ENCODE data around the gene GNG2. TPM values are rescaled to one million over a fixed set of nuclear protein-coding genes. Genes with fewer than 3 reads are reported as not detected.

GNG2 gene
- total RNA-seq, 2 donors from 2014 or later = 233 to 250 TPM

DNA sequence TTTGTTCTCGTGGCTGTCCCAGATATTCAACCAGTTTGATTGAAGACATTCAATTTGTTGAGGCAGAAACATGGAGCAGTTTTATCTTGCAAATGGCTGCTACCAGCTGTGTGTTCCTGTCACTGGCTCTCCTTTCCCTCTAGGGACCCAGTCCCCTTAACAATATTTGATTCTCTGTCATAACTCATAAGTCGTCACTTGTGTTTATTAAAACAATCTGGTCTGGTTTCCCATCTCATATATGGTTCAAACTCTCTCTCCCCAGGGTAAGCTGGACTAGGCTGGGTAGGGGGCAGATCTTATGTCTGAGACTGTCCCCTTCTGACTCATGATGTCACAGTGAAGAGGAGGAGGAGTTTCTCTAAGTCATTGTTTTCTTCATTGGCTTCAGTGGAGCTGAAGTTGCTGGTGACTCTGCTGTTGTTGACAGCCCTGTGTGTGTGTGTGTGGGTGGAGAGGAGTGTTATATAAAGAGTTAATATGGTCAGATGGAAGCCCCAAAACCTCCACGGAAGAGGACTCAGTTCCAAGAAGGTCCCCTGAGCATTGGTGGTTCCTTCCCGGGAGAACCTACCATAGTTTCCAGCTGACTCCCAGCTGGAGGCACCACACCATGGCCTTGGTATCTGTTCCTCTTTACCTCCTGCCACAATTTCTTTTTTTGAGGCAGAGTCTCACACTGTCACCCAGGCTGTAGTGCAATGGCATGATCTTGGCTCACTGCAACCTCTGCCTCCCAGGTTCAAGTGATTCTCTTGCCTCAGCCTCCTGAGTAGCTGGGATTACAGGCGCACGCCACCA, 16.1 kb upstream of the GNG2 start:
- Mint-ChIP-seq H3K4me1 (ENCODE audit: low read depth) (peaks cover 64% of the 10 kb centered on the region), H3K9me3 (peaks cover 11 to 18% of the 10 kb centered on the region in 2 donors), H3K27me3 (ENCODE audit: low read depth) (no peaks in the 10 kb centered on the region), H3K27ac (peak overlapping the region; percentile 72), H3K36me3 (ENCODE audit: insufficient read depth in 2 of 2) (peaks cover 14 to 20% of the 10 kb centered on the region in 2 donors), H3K4me3 (peak overlapping the region; percentile 3 to 50)
- ATAC-seq (replicated peaks in 1 of 2) (peak in 1 of 2 donors; percentile 6), DNase-seq (peak in 1 of 2 donors; percentile 23)

DNA sequence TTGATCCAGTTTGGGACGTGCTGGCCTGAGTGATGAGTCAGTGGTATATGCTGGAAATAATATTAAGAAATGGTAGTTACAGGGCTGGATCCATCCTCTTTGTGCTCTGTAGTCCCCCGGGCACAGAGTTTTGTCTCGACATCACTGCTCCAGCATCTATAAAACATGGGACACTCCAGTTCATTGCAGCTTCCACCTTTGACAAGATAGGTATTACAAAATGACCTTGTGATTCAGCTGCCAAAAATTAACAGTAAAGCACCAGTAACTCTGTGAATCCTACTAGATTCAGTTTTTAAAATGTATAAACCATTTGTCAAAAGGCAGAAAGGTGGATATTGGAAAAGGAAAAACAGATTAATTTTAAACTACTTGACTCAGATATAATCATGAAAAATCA, 14.6 kb upstream of the GNG2 start:
- Mint-ChIP-seq H3K4me3 (peak overlapping the region; percentile 71 to 90), H3K27me3 (ENCODE audit: low read depth) (no peaks in the 10 kb centered on the region), H3K27ac (no peak overlapping the region), H3K9me3 (peaks cover 14 to 23% of the 10 kb centered on the region in 2 donors), H3K4me1 (ENCODE audit: low read depth) (peaks cover 76% of the 10 kb centered on the region), H3K36me3 (ENCODE audit: insufficient read depth in 2 of 2) (peaks cover 19 to 31% of the 10 kb centered on the region in 2 donors)
- ATAC-seq (replicated peaks in 1 of 2) (no peak), DNase-seq (no peak)

DNA sequence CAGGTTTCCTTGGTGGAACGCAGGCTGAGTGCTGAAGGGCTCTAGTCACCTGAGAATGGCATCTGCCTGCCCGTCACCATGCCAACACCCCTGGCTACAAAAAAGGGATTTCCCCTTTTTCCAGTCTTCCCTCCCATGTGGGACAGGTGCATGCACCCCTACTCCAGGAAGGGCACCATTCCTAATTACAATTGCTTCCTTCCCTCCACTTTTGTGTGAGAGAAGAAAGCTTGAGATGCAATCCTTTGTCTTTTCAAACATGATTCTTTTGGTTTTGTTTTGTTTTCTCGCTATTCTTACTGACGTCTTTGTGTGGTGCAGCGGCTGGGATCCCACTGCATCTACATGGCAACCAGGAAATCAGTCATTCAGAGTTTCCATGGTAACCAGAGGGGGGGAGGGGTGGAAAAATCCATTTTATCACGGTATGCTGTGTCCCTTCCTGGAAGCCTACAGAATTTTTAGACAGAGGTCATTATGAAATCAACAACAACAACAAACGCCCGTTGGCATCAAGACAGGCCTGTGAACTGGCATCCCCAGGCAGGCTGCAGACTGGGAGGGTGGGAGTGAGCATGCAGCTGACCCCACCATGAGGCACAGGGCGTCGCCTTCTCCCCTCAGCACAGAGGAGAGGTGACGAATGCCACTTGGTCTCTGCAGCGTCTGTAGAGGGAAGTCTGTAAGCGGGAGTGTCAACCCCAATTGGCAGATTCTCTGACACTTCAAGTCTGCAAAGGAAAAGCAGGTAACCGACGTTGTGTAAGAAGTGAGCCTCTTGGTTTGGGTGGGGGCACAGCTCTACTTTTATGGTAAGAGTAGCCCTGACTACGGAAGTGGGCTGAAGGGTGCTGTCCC, 13.6 kb upstream of the GNG2 start:
- H3K27me3 Mint-ChIP-seq (ENCODE audit: low read depth) = no peaks in the 10 kb centered on the region
- peak overlapping the region; percentile 89 for H3K27ac Mint-ChIP-seq
- H3K36me3 Mint-ChIP-seq (ENCODE audit: insufficient read depth in 2 of 2) = peaks cover 19 to 31% of the 10 kb centered on the region in 2 donors
- peak overlapping the region; percentile 71 to 90 for H3K4me3 Mint-ChIP-seq
- ATAC-seq (replicated peaks in 1 of 2) (peak; percentile 78 to 81), DNase-seq (peak; percentile 88 to 90)
- peaks cover 14 to 25% of the 10 kb centered on the region in 2 donors for H3K9me3 Mint-ChIP-seq
- H3K4me1 Mint-ChIP-seq (ENCODE audit: low read depth) = peaks cover 87% of the 10 kb centered on the region

DNA sequence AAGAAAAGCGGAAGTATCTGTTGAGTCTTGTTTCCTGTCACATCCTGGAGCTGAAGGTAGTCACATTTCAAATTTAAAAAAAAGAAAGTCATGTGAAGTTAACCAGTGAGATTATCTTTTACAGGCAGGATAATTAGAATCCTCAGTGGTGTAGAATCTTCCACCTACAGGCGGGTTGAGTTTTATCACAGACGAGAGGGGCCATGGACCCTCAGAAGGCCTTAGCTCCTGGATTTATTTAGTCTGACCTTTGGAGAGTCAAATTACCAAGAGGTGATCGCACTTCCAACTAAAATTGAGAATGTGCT, 13.0 kb upstream of the GNG2 start:
- ATAC-seq (replicated peaks in 1 of 2) = no peak
- DNase-seq = no peak
- Mint-ChIP-seq H3K4me1 (ENCODE audit: low read depth) (peaks cover 93% of the 10 kb centered on the region), H3K9me3 (peaks cover 14 to 25% of the 10 kb centered on the region in 2 donors), H3K27me3 (ENCODE audit: low read depth) (no peaks in the 10 kb centered on the region), H3K36me3 (ENCODE audit: insufficient read depth in 2 of 2) (peaks cover 19 to 31% of the 10 kb centered on the region in 2 donors), H3K27ac (peak overlapping the region; percentile 89), H3K4me3 (peak overlapping the region; percentile 71 to 90)

DNA sequence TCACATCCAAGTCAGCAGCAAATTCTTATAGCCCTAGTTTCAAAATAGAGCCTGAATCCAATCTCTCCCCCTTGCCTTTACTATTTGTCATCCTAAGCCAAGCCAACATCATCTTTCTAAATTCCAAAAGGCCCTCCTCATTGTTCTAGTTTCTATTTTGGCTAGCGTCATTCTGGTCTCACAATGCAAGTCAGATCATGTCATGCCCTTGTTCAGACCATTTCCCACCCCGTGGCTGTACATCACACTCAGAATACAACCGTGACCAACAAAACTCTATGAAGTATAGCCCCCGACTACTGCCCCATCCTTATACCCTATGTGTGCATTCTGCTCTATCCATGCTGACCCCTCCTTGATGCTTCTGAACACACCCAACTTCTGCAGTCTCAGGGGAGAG, 12.3 kb upstream of the GNG2 start:
- ATAC-seq (replicated peaks in 1 of 2) (no peak), DNase-seq (no peak)
- Mint-ChIP-seq H3K27me3 (ENCODE audit: low read depth) (no peaks in the 10 kb centered on the region), H3K36me3 (ENCODE audit: insufficient read depth in 2 of 2) (peaks cover 19 to 31% of the 10 kb centered on the region in 2 donors), H3K4me3 (peak overlapping the region; percentile 70 to 71), H3K4me1 (ENCODE audit: low read depth) (peaks cover 98% of the 10 kb centered on the region), H3K9me3 (peaks cover 14 to 25% of the 10 kb centered on the region in 2 donors), H3K27ac (peak overlapping the region; percentile 89)

DNA sequence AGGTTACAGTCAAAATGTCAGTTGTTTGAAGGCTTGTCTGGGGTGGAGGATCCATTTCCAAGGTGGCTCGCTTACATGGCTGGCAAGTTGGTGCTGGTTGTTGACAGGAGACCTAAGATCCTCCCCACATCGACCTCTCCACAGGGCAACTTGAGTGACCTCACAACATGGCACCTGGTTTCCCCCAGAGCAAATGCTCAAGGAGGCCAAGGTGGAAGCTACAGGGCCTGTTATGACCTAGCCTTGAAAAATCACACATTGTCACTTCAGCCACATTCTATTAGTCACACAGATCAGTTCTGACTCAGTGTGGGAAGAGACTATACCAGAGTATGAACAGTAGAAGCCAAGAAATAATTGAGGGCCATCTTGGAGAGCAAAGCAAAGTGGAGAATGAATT, 11.3 kb upstream of the GNG2 start:
- DNase-seq (peak; percentile 70 to 79), ATAC-seq (replicated peaks in 1 of 2) (peak; percentile 66 to 68)
- Mint-ChIP-seq H3K36me3 (ENCODE audit: insufficient read depth in 2 of 2) (peaks cover 19 to 31% of the 10 kb centered on the region in 2 donors), H3K27me3 (ENCODE audit: low read depth) (no peaks in the 10 kb centered on the region), H3K4me3 (peak overlapping the region; percentile 1 to 55), H3K27ac (peak overlapping the region; percentile 89), H3K9me3 (peaks cover 14 to 23% of the 10 kb centered on the region in 2 donors), H3K4me1 (ENCODE audit: low read depth) (peaks cover 95% of the 10 kb centered on the region)

DNA sequence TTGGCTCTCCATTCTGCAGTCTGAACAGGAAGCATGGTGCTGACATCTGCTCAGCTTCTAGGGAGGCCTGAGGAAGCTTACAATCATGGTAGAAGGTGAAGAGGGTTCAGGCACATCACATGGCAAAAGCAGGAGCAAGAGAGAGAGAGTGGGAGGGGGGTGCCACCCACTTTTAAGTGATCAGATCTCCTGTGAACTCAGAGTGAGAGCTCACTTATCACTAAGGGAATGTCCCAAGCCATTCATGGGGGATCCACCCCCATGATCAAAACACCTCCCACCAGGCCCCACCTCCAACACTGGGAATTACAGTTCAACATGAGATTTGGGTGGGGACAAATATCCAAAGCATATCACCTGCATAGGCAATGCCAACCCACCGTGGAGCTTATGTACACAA, 9.8 kb upstream of the GNG2 start:
- H3K4me3 Mint-ChIP-seq = no peak overlapping the region
- H3K4me1 Mint-ChIP-seq (ENCODE audit: low read depth) = peaks cover 86% of the 10 kb centered on the region
- no peaks in the 10 kb centered on the region for H3K27me3 Mint-ChIP-seq (ENCODE audit: low read depth)
- peaks cover 16 to 20% of the 10 kb centered on the region in 2 donors for H3K9me3 Mint-ChIP-seq
- peak overlapping the region; percentile 71 for H3K27ac Mint-ChIP-seq
- DNase-seq (no peak), ATAC-seq (replicated peaks in 1 of 2) (no peak)
- H3K36me3 Mint-ChIP-seq (ENCODE audit: insufficient read depth in 2 of 2) = peaks cover 17 to 31% of the 10 kb centered on the region in 2 donors

DNA sequence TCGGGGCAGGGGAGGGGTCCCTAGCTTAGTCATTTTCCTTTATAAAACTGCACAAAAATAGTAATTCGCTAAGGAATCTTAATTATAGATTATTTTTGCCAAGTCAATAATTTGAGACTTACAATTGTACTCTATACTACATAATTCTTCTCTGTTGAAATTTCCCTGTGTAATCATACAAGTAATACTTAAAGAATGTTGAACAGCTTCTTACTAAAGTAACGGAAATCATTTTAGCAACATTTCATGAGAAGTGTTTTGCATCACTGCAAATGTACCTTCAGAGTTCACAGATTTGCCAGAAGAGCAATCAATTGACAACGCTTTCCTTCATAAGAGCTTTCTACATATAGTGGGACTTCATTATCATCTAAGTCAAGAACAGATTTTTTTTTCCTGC, 7.9 kb upstream of the GNG2 start:
- H3K4me3 Mint-ChIP-seq = no peak overlapping the region

DNA sequence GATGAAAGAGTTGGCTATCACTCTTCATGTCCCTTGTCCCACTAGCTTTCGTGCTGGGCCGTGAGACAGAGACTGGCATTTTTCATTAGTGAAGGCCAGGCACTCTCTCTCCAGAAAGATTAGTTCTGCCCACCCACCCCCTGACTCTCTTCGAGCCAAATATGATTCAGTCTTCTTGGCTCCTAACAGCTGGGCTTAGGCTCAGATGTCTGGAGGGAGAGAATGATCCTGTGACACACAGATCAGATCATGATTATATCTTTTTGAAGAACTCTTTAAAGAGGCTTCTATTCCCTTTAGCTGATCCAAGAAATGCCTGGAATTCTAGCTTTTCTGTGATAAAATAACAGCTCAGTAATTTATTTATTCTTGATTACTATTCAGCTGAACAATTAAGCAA, 5.2 kb upstream of the GNG2 start:
- Mint-ChIP-seq H3K36me3 (ENCODE audit: insufficient read depth in 2 of 2) (peaks cover 1 to 7% of the 10 kb centered on the region in 2 donors), H3K4me1 (ENCODE audit: low read depth) (peaks cover 63% of the 10 kb centered on the region)
- no peak for ATAC-seq (replicated peaks in 1 of 2)

More for the DNA sequence above, 7.9 kb upstream of the GNG2 start:
- Mint-ChIP-seq H3K27me3 (ENCODE audit: low read depth) (no peaks in the 10 kb centered on the region), H3K4me1 (ENCODE audit: low read depth) (peaks cover 70% of the 10 kb centered on the region), H3K9me3 (peaks cover 19 to 27% of the 10 kb centered on the region in 2 donors), H3K36me3 (ENCODE audit: insufficient read depth in 2 of 2) (peaks cover 17 to 27% of the 10 kb centered on the region in 2 donors), H3K27ac (no peak overlapping the region)
- ATAC-seq (replicated peaks in 1 of 2) (no peak), DNase-seq (no peak)

DNA sequence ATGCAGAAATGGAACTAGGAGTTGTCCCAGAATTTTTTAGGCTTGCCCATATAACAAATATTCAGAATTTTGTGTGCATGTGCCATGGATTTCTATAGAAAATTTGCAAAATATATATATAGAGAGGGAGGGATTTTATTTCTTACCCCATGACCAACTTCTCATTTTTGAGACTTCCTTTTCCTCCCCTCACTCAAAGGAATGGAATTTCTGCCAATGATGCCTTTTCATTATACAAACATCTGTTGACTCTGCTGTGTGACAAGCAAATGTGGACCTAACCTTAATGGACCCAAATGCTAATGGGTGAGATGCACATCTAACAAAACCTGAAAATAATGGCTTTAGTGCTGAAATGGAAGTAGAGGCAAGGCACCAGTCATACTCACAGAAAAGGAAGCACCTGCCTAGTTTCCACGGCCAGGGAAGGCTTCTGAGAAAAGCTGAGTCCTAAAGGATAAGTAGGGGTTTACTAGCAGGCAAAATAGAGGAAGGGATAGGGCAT, 3.6 kb upstream of the GNG2 start:
- ATAC-seq (replicated peaks in 1 of 2) (no peak), DNase-seq (no peak)
- H3K36me3 Mint-ChIP-seq (ENCODE audit: insufficient read depth in 2 of 2) = peaks cover 6% of the 10 kb centered on the region in 2 donors
- H3K27me3 Mint-ChIP-seq (ENCODE audit: low read depth) = no peaks in the 10 kb centered on the region
- H3K4me3 Mint-ChIP-seq = no peak overlapping the region
- H3K4me1 Mint-ChIP-seq (ENCODE audit: low read depth) = peaks cover 49% of the 10 kb centered on the region
- H3K27ac Mint-ChIP-seq = no peak overlapping the region
- H3K9me3 Mint-ChIP-seq = peaks cover 6 to 7% of the 10 kb centered on the region in 2 donors

More for the DNA sequence above, 5.2 kb upstream of the GNG2 start:
- Mint-ChIP-seq H3K9me3 (peaks cover 9 to 13% of the 10 kb centered on the region in 2 donors), H3K4me3 (no peak overlapping the region), H3K27ac (no peak overlapping the region), H3K27me3 (ENCODE audit: low read depth) (no peaks in the 10 kb centered on the region)
- DNase-seq = no peak

DNA sequence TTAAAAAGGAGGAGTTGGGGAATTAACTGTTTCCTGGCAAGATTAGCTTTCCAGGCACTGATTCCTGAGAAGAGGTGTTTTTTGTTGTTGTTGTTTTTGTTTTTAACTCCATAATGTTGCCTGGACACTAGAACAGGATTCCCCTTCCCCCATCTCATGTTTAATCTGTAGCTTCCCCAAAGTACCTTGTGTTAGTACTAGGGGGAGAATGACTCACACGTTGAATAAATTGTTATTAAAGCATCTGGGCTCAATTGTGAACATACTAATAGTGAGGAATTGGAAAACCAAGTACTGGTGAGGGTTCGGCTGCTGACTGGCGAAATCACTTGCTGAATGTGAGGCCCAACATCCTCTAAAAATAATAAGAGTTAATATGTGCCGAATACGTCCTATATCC, 1.3 kb upstream of the GNG2 start:
- Mint-ChIP-seq H3K27ac (no peak overlapping the region), H3K4me3 (no peak overlapping the region), H3K4me1 (ENCODE audit: low read depth) (peaks cover 40% of the 10 kb centered on the region), H3K9me3 (peaks cover 6 to 7% of the 10 kb centered on the region in 2 donors), H3K36me3 (ENCODE audit: insufficient read depth in 2 of 2) (peaks cover 6 to 8% of the 10 kb centered on the region in 2 donors), H3K27me3 (ENCODE audit: low read depth) (no peaks in the 10 kb centered on the region)
- no peak for DNase-seq
- no peak for ATAC-seq (replicated peaks in 1 of 2)

DNA sequence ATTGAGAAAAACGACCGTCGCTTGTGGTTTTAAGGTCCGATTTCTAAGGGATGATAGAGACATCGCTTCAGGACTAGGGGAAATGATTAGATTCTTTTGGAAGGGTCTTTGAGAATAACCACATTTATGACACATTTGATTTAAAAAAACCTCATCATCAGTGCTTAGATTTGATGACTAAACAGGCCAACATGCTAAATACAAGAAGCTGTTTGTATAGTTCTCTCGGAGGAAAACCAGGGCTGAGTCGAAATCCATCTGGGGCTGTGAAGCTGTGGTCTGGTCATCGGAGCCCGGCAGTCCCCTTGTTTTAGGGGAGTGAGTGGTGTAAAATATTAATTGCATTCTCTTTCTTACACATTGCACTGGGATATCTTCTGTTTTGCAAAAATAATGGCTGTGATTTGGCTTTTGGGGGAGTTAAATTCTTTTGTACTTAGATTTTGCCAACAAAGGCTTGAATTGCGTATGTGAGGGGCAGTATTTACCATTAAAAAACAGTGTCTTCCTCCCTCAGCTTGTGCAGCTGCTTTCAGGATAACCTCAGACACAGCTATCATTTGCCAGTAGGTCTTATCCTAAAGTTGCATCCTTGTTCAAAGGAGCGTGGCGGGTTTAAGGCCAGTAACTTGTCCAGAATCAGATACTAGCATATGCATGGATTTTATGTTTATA, 550 bp downstream of the GNG2 start:
- no peaks in the 10 kb centered on the region for H3K27me3 Mint-ChIP-seq (ENCODE audit: low read depth)
- H3K9me3 Mint-ChIP-seq = peaks cover 3 to 7% of the 10 kb centered on the region in 2 donors
- peaks cover 6 to 8% of the 10 kb centered on the region in 2 donors for H3K36me3 Mint-ChIP-seq (ENCODE audit: insufficient read depth in 2 of 2)
- peak overlapping the region; percentile 89 for H3K27ac Mint-ChIP-seq
- DNase-seq = no peak
- peak overlapping the region; percentile 90 to 94 for H3K4me3 Mint-ChIP-seq
- ATAC-seq (replicated peaks in 1 of 2) = peak; percentile 35 to 42
- H3K4me1 Mint-ChIP-seq (ENCODE audit: low read depth) = peaks cover 31% of the 10 kb centered on the region
